Esophagus squamous epithelium (tissue), 5 donors: ENCODE data around the gene FZD10. TPM values are rescaled to one million over a fixed set of nuclear protein-coding genes. Genes with fewer than 3 reads are reported as not detected.

Experiments used
- DNase-seq: peaks from one replicate; lab custom pipeline; 2025; lab: John Stamatoyannopoulos, UW
- H3K27ac ChIP-seq, 4 donors: fragments of 200-600 bp; sonication (generic); one replicate each; pipeline ENCODE4 v1.5.1; 2016 to 2019; ENCODE audit warnings: mild to moderate bottlenecking in 1 of 4
- H3K27me3 ChIP-seq, 4 donors: fragments of 200-600 bp; sonication (generic); 1 replicate in 3 of 4; 2 replicates in 1 of 4; pipeline versions ENCODE4 v1.5.1 to v1.6.0; 2017 to 2021; ENCODE audit warnings: antibody characterized with exemption in 1 of 4
- H3K36me3 ChIP-seq, 3 donors: fragments of 200-600 bp; sonication (generic); one replicate each; pipeline ENCODE4 v1.5.1; 2016 to 2019
- H3K4me1 ChIP-seq, 3 donors: fragments of 200-600 bp; sonication (generic); one replicate each; pipeline ENCODE4 v1.5.1; 2017 to 2019
- H3K4me3 ChIP-seq, 4 donors: fragments of 200-600 bp; sonication (generic); 1 replicate in 3 of 4; 2 replicates in 1 of 4; pipeline ENCODE4 v1.5.1; 2016 to 2019; ENCODE audit warnings: mild to moderate bottlenecking in 2 of 4, moderate library complexity in 1 of 4
- H3K9me3 ChIP-seq, 3 donors: fragments of 200-600 bp; sonication (generic); one replicate each; pipeline ENCODE4 v1.5.1; 2016 to 2019
- POLR2A ChIP-seq, 4 donors: fragments of 450-650 bp; IDR thresholded peaks; one replicate each; pipeline ENCODE4 v1.6.1; 2017; ENCODE audit warnings: antibody characterized with exemption in 4 of 4, mild to moderate bottlenecking in 4 of 4, moderate library complexity in 3 of 4
- WGBS, 2 donors: methylation state at CpG; one replicate each; pipeline ENCODE4 v1.1.5; 2018; 5-methylcytosine and 5-hydroxymethylcytosine counted together
- intact Hi-C: fragments of 100-400 bp; cut with DNase I; formaldehyde crosslinking; loops from one replicate; pipeline ENCODE4 v1.15.0; 2022
- total RNA-seq, 4 donors: library from RNA; depleted of rRNA; stranded (reverse); fragments of >200 nt; gene quantifications; one replicate each; pipeline ENCODE4 v1.1.0, GENCODE V29; 2016
- TF ChIP-seq, protein P1 (sequence below), 6 experiments: fragments of 450-650 bp in 4 of 6; fragments of 200-600 bp in 2 of 6; sonication (generic) in 2 of 6; IDR thresholded peaks; one replicate each; pipeline ENCODE4 v1.5.1; 2016 to 2019; ENCODE audit warnings: antibody characterized with exemption in 6 of 6, mild to moderate bottlenecking in 4 of 6, moderate library complexity in 4 of 6
- donor health status: DM: yes; HTN: yes; CAD: no.

Gene FZD10
- total RNA-seq, 4 donors from 2014 or later: 7.2 to 16.3 (median 11.6) TPM

DNA sequence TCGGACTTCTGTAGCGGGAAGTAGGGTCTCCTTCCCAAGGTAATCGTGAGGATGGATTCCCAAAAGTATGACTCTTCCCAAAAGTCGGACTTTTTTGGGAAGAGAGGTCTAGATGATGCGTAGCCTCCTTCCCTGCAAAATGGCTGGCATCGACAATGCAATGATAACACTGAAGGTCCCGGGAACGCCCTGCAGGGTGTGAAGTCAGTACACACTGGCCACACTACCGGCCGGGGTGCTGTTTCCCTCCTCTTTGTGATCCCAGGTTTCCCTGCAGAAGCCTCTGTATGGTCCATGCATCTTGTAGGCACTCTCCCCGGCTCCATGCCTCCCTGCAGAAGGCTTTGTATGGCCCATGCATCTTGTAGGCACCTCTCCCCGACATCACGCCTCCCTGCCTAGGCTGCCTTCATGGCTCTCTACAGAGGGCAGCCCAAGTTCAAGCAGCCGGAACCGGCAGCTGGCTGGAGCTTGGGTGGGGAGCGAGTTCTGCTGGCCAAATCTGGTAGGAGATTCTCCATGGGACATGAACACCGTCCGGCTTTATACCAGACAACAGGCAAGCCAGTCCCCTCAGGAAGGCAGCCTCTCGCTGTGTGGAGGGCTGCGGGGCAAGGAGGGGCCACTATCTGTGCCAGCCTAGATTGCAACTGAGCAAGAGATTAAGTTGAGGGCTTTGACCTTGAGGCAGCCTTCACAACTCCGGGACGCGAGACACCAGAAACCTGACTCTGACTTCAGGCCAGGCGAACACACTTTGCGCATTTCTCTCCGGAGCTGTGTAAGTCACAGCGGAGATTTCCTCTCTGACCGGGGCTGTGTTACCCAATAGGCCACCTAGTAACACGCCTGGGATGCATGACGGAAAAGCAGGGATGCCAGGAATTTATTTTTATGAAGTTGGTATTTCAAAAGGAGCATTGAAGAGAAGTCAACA is 23.5 kb downstream of the FZD10 start:
- no peak overlapping the region for H3K27ac ChIP-seq
- H3K4me3 ChIP-seq: no peak overlapping the region
- H3K36me3 ChIP-seq: no peaks in the 10 kb centered on the region
- H3K4me1 ChIP-seq: peaks cover 0 to 9% (median 3%) of the 10 kb centered on the region in 3 donors
- no peak for DNase-seq
- peaks cover 0 to under 1% (median 0%) of the 10 kb centered on the region in 4 donors for H3K27me3 ChIP-seq
- H3K9me3 ChIP-seq: no peaks in the 10 kb centered on the region
- 92% methylated on average over 17 to 19 of the region's 30 CpGs for WGBS, 2 donors
- intact Hi-C loops: no loop called here
- TF ChIP-seq, protein P1, sequence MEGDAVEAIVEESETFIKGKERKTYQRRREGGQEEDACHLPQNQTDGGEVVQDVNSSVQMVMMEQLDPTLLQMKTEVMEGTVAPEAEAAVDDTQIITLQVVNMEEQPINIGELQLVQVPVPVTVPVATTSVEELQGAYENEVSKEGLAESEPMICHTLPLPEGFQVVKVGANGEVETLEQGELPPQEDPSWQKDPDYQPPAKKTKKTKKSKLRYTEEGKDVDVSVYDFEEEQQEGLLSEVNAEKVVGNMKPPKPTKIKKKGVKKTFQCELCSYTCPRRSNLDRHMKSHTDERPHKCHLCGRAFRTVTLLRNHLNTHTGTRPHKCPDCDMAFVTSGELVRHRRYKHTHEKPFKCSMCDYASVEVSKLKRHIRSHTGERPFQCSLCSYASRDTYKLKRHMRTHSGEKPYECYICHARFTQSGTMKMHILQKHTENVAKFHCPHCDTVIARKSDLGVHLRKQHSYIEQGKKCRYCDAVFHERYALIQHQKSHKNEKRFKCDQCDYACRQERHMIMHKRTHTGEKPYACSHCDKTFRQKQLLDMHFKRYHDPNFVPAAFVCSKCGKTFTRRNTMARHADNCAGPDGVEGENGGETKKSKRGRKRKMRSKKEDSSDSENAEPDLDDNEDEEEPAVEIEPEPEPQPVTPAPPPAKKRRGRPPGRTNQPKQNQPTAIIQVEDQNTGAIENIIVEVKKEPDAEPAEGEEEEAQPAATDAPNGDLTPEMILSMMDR (IDR thresholded peaks at IDR 0.05): no peak

DNA sequence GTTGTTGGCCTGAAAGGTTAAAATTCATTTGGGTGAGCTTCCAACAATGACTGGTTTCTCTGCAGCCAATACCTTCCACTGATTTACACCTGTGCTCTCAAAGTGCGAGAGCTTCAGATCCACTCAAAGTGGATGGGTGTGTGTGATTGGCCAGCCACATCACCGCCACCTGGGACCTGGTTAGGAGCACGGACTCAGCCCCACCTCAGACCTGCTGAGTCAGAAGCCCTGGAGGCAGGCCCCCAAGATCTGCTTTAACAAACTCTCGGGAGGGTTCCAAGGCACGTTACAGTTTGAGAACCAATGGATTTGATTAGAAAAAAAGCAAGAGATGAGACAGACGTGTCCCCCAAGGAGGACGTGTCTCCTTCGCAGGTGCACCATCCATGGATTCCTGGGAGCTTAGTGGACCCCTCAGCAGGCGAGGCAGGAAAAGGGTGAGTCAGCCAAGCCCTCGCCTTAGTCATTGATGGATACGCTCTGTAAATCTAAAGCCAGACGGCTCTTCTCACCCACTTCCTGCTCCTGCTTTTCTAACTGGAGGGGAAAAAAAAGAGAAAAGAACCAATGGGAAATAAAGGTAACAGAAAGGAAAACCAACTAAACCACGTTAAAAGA is 24.5 kb downstream of the FZD10 start:
- H3K9me3 ChIP-seq: no peaks in the 10 kb centered on the region
- no peaks in the 10 kb centered on the region for H3K36me3 ChIP-seq
- DNase-seq: no peak
- no peak overlapping the region for H3K27ac ChIP-seq
- no peak overlapping the region for H3K4me3 ChIP-seq
- TF ChIP-seq, protein P1 (IDR thresholded peaks at IDR 0.05): no peak
- TF ChIP-seq POLR2A (IDR thresholded peaks at IDR 0.05): no peak
- peaks cover 0 to 9% (median 3%) of the 10 kb centered on the region in 3 donors for H3K4me1 ChIP-seq
- WGBS, 2 donors: 13 to 38% methylated on average over 8 to 12 of the region's 13 CpGs
- H3K27me3 ChIP-seq: peaks cover 0 to 9% (median 0%) of the 10 kb centered on the region in 4 donors
- intact Hi-C loops: no loop called here

DNA sequence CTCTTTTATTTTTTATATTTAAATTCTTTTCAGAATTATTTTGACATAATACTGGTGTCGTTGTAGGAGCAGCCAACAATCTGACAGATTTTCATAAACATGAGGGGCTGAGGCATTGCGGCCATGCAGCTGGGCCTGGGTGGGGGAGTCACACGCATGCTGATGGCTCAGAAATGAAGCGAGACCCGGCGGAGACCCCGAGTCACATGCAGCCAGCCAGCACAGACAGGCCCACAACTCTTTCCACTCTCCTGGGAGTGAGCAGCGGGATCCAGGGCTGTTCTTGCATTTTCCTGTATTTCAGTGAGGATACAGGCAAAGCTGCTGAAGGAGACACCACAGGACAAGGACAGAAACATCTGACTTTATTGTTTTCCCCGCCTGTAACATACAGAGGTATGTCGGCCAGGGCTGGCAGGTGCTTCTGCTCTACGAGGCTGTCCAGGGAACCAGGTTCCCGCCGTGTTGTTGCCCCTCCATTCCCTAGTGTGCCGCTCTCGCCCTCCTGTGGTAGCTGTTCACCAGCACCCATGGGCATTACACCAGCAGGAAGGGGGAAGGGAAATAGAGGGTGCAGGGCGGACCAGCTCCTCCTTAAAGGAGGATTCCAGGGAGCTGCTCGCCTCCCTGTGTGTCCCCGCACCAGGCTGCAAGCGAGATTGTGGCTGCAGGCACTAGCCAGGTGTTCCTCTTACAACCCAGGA is 30.5 kb downstream of the FZD10 start:
- TF ChIP-seq POLR2A (IDR thresholded peaks at IDR 0.05): no peak
- TF ChIP-seq, protein P1 (IDR thresholded peaks at IDR 0.05): peak in 5 of 6 experiments; percentile 10 to 63 (median 26)

DNA sequence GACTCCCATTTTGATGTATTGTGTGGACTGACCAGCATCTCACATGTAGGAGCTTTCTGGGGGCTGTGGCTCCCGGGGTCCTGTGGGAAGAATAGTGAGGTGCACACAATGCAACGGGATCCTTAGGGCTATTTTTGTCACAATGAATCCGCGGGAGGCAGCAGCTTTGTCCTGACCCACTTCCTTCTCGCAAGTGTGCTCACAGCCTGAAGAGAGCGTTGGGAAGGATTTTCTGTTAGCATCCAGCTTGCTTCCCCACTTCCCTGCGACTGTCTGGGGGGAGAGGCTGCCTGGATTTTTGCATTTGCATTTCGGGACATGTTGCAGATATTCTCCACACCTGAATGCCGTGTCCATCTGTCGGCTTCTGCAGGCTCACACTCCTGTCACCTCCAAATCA is 31.9 kb downstream of the FZD10 start:
- Histone ChIP-seq H3K27ac (no peak overlapping the region), H3K27me3 (peaks cover 0 to 20% (median 0%) of the 10 kb centered on the region in 4 donors), H3K4me1 (no peaks in the 10 kb centered on the region), H3K4me3 (no peak overlapping the region), H3K36me3 (no peaks in the 10 kb centered on the region), H3K9me3 (no peaks in the 10 kb centered on the region)
- TF ChIP-seq POLR2A (IDR thresholded peaks at IDR 0.05): no peak
- TF ChIP-seq, protein P1 (IDR thresholded peaks at IDR 0.05): no peak
- WGBS, 2 donors: 54 to 75% methylated on average over 6 to 8 of the region's 10 CpGs
- DNase-seq: no peak
- intact Hi-C loops: no loop called here

More for the DNA sequence above, 30.5 kb downstream of the FZD10 start:
- Histone ChIP-seq H3K36me3 (no peaks in the 10 kb centered on the region), H3K9me3 (no peaks in the 10 kb centered on the region), H3K27me3 (peaks cover 0 to 20% (median 0%) of the 10 kb centered on the region in 4 donors), H3K4me3 (no peak overlapping the region), H3K27ac (no peak overlapping the region), H3K4me1 (no peaks in the 10 kb centered on the region)
- WGBS, 2 donors: 55 to 66% methylated on average over 13 of the region's 19 CpGs
- intact Hi-C loops: no loop called here
- DNase-seq: no peak
